Measurements from ENCODE around the gene HERC3.

Gene HERC3

GRCh38 chr4:88660446-88661294, 68.4 kb downstream of the HERC3 start:
- DNase-seq (ENCODE audit: low spot score) = no peak

- DNase-seq (ENCODE audit: low spot score) = no peak
Measured at GRCh38 chr4:88661739-88662138, 69.5 kb downstream of the HERC3 start.

GRCh38 chr4:88672987-88673386, 80.7 kb downstream of the HERC3 start:
- peak; percentile 7 for DNase-seq (ENCODE audit: low spot score)

- no peak for DNase-seq (ENCODE audit: low spot score)
Measured at GRCh38 chr4:88673886-88674285, 81.6 kb downstream of the HERC3 start.

GRCh38 chr4:88674565-88674964, 82.3 kb downstream of the HERC3 start:
- DNase-seq (ENCODE audit: low spot score) = no peak

- DNase-seq (ENCODE audit: low spot score) = no peak
Measured at GRCh38 chr4:88674979-88675378, 82.7 kb downstream of the HERC3 start.

- no peak for DNase-seq (ENCODE audit: low spot score)
Measured at GRCh38 chr4:88675543-88675942, 83.3 kb downstream of the HERC3 start.

GRCh38 chr4:88681209-88681608, 88.9 kb downstream of the HERC3 start:
- DNase-seq (ENCODE audit: low spot score) = no peak

- DNase-seq (ENCODE audit: low spot score) = no peak
Measured at GRCh38 chr4:88690355-88690754, 98.1 kb downstream of the HERC3 start.

- no peak for DNase-seq (ENCODE audit: low spot score)
Measured at GRCh38 chr4:88693792-88694191, 101.5 kb downstream of the HERC3 start.

GRCh38 chr4:88696630-88697029, 104.3 kb downstream of the HERC3 start:
- no peak for DNase-seq (ENCODE audit: low spot score)

- DNase-seq (ENCODE audit: low spot score) = no peak
Measured at GRCh38 chr4:88697141-88697540, 104.9 kb downstream of the HERC3 start.

- peak; percentile 61 for DNase-seq (ENCODE audit: low spot score)
Measured at GRCh38 chr4:88697588-88698329, 105.5 kb downstream of the HERC3 start, which contains the start of gene NAP1L5. Gene NAP1L5, minus strand, starts transcription at chr4:88697829. Its CDS starts 75 bp downstream, at chr4:88697754.

- DNase-seq (ENCODE audit: low spot score) = no peak
Measured at GRCh38 chr4:88698519-88698918, 106.2 kb downstream of the HERC3 start.

- no peak for DNase-seq (ENCODE audit: low spot score)
Measured at GRCh38 chr4:88702782-88703181, 110.5 kb downstream of the HERC3 start.

GRCh38 chr4:88705223-88705622, 112.9 kb downstream of the HERC3 start:
- DNase-seq (ENCODE audit: low spot score) = no peak

- no peak for DNase-seq (ENCODE audit: low spot score)
Measured at GRCh38 chr4:88705805-88706492, 113.7 kb downstream of the HERC3 start.

- no peak for DNase-seq (ENCODE audit: low spot score)
Measured at GRCh38 chr4:88706574-88706973, 114.3 kb downstream of the HERC3 start.

GRCh38 chr4:88709989-88710388, 117.7 kb downstream of the HERC3 start:
- DNase-seq (ENCODE audit: low spot score) = no peak

- no peak for DNase-seq (ENCODE audit: low spot score)
Measured at GRCh38 chr4:88713782-88714181, 121.5 kb downstream of the HERC3 start.

- no peak for DNase-seq (ENCODE audit: low spot score)
Measured at GRCh38 chr4:88718098-88718497, 125.8 kb downstream of the HERC3 start.

GRCh38 chr4:88719381-88719780, 127.1 kb downstream of the HERC3 start:
- DNase-seq (ENCODE audit: low spot score) = no peak
